ENCODE measurements around the gene IGSF6. TPM values are rescaled to one million over a fixed set of nuclear protein-coding genes. Genes with fewer than 3 reads are reported as not detected.

The IGSF6 gene
- total and polyA plus RNA-seq, 9 of the 15 experiments (the other 6 are each of a cell fraction or from before 2014, with no cell fraction given), result 0.07 TPM; not detected in 8

DNA sequence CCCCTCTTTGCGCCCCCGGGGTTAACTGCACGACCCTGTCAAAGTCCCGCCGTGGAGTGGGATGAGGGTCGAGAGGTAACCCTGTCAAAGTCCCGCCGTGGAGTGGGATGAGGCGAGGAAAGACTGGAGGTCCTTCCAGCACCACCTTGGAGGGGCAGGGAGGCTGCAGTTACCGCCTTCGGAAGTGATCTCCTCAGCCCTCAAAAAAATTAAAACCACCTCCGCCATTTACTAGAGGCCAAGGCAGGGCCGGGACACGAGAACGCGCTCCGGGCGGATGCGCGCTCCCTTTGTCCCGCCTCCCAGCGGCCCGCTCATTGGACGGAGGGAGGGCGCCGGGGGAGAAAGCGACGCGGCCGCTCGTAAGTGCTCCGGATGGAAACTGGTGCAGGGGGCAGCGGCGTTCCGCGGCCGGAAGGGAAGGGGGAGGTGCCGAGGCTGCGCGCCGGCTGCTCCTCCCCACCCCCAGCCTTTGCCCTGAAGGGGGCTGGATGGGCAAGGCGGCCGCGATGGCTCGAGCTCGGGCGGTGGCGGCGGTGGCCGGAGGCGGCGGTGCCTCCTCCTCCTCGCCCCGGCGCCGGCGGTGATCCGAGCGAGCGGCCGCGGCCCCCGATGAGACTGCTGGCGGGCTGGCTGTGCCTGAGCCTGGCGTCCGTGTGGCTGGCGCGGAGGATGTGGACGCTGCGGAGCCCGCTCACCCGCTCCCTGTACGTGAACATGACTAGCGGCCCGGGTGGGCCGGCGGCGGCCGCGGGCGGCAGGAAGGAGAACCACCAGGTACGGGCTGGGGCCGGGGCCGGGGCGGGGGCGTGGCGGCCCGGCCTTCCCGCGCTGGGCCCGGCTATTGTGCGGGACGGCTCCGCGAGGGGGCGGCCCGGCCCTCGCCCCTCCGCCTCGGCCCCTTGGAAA is 53.0 kb downstream of the IGSF6 start, which contains the start of gene METTL9:
Gene METTL9, plus strand, starts transcription at position 456 of the 909 bp plus-strand sequence. Its CDS starts 157 bp downstream, at position 613.
- peak; percentile 95 to 97 (median 96) for DNase-seq (ENCODE audit: extremely low read depth in 1 of 4, low spot score in 3 of 4)
- peak within 1 kb of the TSS; percentile 98 for H2AFZ ChIP-seq (ENCODE audit: low read depth, low read length)
- intact Hi-C loops (cut with micrococcal nuclease), result no loop called here
- peak within 1 kb of the TSS; percentile 97 to 98 for H3K9ac ChIP-seq (ENCODE audit: insufficient read depth in 1 of 2, low read depth in 2 of 2, low read length in 2 of 2)
- WGBS (ENCODE audit: insufficient coverage, low coverage, missing lambda C conversion rate), result under 1% methylated on average over 59 of the region's 100 CpGs
- CTCF ChIA-PET (ENCODE audit: low intra/inter-chr PET ratio), result interaction anchor here (0.6 to 1.0 kb wide), 3 partner anchors 31 to 356 kb away, joined by 3 read pairs; no protein-coding TSS in a partner anchor
- H3K27ac ChIP-seq (ENCODE audit: extremely low read depth, low read depth, low read length), result peak within 1 kb of the TSS; percentile 82
- in situ Hi-C loops (cut with MboI), result loop anchor here (25.0 kb wide), 1 partner anchor 963 kb away; no protein-coding TSS in a partner anchor
- H3K27me3 ChIP-seq (ENCODE audit: control insufficient read depth in 2 of 2, insufficient read depth in 2 of 2, low read length in 2 of 2), result no peaks in the 10 kb centered on the region
- BruUV-seq (replicated peaks), result no TSS peak
- peak; percentile 79 for FAIRE-seq
- H3K79me2 ChIP-seq (ENCODE audit: control insufficient read depth, insufficient read depth, low read length), result peaks cover 44% of the 10 kb centered on the region
- peak within 1 kb of the TSS; percentile 88 for H3K4me3 ChIP-seq
- POLR2A ChIA-PET, result interaction anchor here (0.7 to 1.6 kb wide), 3 partner anchors 9 to 19 kb away, joined by 3 to 4 read pairs (median 4); no protein-coding TSS in a partner anchor
- peaks cover 14 to 15% of the 10 kb centered on the region in 2 experiments; a peak in 4 of 5 replicates for H3K4me1 ChIP-seq (replicated peaks in 1 of 2; ENCODE audit: control insufficient read depth in 2 of 2, insufficient read depth in 2 of 2, low read length in 2 of 2)
- H3K9me1 ChIP-seq (ENCODE audit: control insufficient read depth, insufficient read depth, low read length), result no peaks in the 10 kb centered on the region
- peak within 1 kb of the TSS; percentile 93 for H3K4me2 ChIP-seq (ENCODE audit: insufficient read depth, low read length)
- H3K36me3 ChIP-seq (ENCODE audit: control insufficient read depth, insufficient read depth, low read length), result no peaks in the 10 kb centered on the region
- no peaks in the 10 kb centered on the region for H4K20me1 ChIP-seq (replicated peaks; ENCODE audit: control insufficient read depth, insufficient read depth, low read length)
- no peaks in the 10 kb centered on the region for H3K9me3 ChIP-seq (replicated peaks; ENCODE audit: control insufficient read depth, insufficient read depth, low read depth, low read length)
- peak; percentile 92 for ATAC-seq
- TF ChIP-seq ZBED1 (IDR thresholded peaks at IDR 0.05) (no peak), BRF1 (IDR thresholded peaks at IDR 0.05; ENCODE audit: borderline replicate concordance, extremely low read depth, insufficient read length) (no peak), MED1 (CRISPR knock-in tag; IDR thresholded peaks at IDR 0.05; ENCODE audit: borderline replicate concordance) (peak; percentile 93; the same call in 1 of the 2 replicates), TAF9B (IDR thresholded peaks at IDR 0.05; ENCODE audit: partially characterized antibody) (peak; percentile 85), EHMT2 (IDR thresholded peaks at IDR 0.05) (no peak), HNRNPLL (IDR thresholded peaks at IDR 0.05; ENCODE audit: low read depth, low read length, poor library complexity, severe bottlenecking) (peak; percentile 71), SP1 (CRISPR knock-in tag; IDR thresholded peaks at IDR 0.05) (peak; percentile 94), GATAD2A (IDR thresholded peaks at IDR 0.05) (peak; percentile 59; the same call in 1 of the 2 replicates), YY1 (IDR thresholded peaks at IDR 0.05; ENCODE audit: borderline replicate concordance in 1 of 3, control insufficient read depth in 1 of 3, extremely low read depth in 1 of 3, insufficient read depth in 3 of 3, insufficient read length in 1 of 3, insufficient replicate concordance in 2 of 3, low read depth in 1 of 3, low read length in 2 of 3) (peak; percentile 37 to 87 (median 85)), TFAM (CRISPR knock-in tag; conservative IDR thresholded peaks at IDR 0.05) (no peak), SAFB (IDR thresholded peaks at IDR 0.05; ENCODE audit: borderline replicate concordance, low read depth, low read length) (0 out of 2 replicates have a peak, but pooled peaks have one; percentile 11), FOS (IDR thresholded peaks at IDR 0.05; ENCODE audit: extremely low read depth, insufficient read length) (no peak), ZNF586 (CRISPR knock-in tag; conservative IDR thresholded peaks at IDR 0.05) (no peak), ZNF589 (CRISPR knock-in tag; IDR thresholded peaks at IDR 0.05; ENCODE audit: low read depth) (peak; percentile 72; the same call in 1 of the 2 replicates), SMARCE1 (IDR thresholded peaks at IDR 0.05) (peak; percentile 39; the same call in 1 of the 2 replicates)
- TF ChIP-seq, protein P1, sequence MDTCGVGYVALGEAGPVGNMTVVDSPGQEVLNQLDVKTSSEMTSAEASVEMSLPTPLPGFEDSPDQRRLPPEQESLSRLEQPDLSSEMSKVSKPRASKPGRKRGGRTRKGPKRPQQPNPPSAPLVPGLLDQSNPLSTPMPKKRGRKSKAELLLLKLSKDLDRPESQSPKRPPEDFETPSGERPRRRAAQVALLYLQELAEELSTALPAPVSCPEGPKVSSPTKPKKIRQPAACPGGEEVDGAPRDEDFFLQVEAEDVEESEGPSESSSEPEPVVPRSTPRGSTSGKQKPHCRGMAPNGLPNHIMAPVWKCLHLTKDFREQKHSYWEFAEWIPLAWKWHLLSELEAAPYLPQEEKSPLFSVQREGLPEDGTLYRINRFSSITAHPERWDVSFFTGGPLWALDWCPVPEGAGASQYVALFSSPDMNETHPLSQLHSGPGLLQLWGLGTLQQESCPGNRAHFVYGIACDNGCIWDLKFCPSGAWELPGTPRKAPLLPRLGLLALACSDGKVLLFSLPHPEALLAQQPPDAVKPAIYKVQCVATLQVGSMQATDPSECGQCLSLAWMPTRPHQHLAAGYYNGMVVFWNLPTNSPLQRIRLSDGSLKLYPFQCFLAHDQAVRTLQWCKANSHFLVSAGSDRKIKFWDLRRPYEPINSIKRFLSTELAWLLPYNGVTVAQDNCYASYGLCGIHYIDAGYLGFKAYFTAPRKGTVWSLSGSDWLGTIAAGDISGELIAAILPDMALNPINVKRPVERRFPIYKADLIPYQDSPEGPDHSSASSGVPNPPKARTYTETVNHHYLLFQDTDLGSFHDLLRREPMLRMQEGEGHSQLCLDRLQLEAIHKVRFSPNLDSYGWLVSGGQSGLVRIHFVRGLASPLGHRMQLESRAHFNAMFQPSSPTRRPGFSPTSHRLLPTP (IDR thresholded peaks at IDR 0.05; ENCODE audit: borderline replicate concordance, extremely low read depth, insufficient read length), result no peak
- TF ChIP-seq, protein P2, sequence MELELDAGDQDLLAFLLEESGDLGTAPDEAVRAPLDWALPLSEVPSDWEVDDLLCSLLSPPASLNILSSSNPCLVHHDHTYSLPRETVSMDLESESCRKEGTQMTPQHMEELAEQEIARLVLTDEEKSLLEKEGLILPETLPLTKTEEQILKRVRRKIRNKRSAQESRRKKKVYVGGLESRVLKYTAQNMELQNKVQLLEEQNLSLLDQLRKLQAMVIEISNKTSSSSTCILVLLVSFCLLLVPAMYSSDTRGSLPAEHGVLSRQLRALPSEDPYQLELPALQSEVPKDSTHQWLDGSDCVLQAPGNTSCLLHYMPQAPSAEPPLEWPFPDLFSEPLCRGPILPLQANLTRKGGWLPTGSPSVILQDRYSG (tag; conservative IDR thresholded peaks at IDR 0.05; ENCODE audit: low read depth), result 0 out of 2 replicates have a peak, but pooled peaks have one; percentile 43
